Stimulated activated naive CD4-positive, alpha-beta T cell (primary cell): ENCODE data around the gene DGAT2.

Experiments used
- DNase-seq, 6 experiments: peaks; one replicate each; lab custom pipeline; 2025; lab: John Stamatoyannopoulos, UW

DGAT2 gene

DNA sequence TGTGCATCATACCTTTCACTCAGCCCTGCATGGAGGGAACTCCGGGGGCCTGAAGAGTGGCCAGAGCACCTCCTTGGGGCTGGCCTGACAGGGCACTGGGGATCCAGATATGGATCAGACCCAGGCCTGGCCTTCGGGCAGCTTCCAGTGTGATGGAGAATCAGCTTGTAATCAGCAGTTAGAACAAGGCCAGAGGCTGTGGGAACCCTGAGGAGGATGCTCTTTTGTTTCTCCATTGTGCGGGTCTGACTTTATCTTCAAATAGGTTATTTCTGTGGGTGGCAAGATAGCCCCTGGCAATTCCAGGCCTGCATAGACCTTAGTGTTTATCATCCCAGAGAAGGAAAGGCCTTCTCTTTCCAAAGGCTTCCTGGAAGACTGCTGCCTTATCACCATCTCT lies 12.3 kb downstream of the DGAT2 start:
- DNase-seq = no peak

DNA sequence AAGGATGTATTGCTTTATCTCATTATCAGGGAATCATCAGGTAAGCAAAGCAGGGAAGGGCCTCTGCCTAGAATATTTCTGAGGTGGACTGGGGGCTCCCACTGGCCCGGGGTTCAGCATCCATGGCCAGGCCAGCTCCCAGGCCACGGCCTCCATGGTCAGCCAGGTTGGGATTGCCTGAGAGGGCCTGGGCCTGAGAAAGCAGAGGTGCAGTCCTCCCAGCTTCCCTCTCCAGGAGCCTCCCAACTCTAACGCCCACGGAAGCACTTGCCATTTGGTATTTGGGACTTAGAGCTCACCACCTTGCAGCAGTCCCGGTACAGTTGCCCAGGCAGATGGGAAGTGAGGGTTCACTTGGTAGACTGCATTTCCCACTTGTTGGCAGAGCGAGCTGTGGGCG lies 12.7 kb downstream of the DGAT2 start:
- DNase-seq = no peak

DNA sequence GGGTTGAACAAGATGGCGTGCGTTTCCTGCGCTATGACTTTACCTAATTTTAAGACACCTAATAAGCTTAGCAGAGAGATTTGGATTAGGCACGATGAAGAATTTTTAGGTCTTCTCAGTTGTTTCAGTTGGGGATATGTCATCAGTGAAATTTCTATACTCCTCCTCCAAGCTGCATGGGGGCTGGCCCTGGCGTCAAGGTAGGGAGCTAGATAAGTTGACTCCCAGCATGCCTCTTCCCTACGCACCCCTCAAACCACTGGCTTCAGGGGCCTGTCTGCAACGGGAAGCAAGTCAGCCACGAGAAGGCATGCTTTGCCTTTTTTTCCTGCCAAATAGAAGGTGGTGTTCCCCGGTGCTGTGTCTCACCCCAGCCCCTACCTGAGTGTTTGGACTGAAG lies 13.3 kb downstream of the DGAT2 start:
- DNase-seq = no peak

DNA sequence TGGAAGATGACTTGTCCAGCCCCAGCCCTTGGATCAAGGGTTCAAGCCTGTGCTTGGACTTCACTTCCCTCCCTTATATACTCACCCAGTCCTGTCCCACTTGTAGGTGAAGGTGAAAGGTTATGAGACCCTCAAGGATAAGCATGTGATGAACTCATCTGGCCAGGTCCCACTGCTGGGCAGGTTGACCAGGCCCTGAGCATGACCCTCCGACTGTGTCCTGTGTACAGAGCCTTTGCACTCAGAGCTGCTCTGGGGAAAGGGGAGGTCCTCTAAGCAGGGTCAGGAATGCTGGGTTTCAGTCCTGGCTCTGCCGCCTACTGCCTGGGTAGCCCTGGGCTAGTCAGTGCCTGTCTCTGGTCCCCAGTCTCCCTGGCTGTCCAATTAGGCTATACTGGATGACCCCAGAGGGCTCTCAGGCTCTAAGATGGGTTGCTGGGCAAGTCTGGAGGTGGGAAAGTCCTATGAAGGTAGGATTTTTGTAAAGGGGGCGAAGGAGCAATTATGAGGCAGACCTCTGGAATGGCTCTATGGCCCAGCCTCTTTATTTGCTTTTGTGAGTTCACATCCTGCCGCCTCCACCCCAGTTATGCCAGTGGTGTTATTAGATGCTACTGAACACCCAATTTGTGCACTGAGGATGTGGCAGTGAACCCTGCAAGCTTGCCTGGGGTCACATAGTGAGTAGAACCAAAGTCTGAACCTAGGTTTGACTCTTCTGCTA lies 14.1 kb downstream of the DGAT2 start:
- DNase-seq = no peak

DNA sequence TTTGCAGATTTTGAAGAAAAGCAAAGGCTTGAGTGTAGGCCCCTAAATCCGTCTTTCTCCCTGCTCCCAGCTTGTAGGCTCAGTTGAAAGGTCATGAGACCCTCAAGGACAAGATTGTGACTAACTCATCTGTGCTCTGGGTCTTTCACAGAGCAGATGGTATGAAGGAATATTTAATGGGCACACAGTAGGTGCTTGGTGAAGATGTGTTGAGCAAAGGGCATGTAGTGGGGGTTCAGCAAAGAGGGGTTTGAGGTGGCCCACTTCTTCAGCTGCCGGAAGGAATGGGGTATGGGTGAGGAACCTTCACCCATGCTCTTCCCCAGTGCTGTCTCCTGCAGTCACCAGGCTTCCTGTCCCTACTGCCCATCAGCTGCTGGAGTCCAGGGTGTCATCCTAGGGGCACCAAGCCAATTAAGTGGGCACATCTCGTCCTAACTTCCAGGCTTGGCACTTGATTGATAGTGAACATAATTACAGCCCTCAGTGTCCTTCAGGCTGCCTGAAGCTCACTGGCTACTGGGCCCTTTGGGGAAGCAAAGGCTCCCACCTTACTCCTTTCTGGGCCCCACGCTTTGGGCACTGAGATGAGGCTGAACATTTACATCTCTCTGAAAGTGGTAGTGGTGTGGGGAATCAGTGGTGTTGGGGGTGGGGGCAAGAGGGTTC lies 15.0 kb downstream of the DGAT2 start:
- DNase-seq = no peak

DNA sequence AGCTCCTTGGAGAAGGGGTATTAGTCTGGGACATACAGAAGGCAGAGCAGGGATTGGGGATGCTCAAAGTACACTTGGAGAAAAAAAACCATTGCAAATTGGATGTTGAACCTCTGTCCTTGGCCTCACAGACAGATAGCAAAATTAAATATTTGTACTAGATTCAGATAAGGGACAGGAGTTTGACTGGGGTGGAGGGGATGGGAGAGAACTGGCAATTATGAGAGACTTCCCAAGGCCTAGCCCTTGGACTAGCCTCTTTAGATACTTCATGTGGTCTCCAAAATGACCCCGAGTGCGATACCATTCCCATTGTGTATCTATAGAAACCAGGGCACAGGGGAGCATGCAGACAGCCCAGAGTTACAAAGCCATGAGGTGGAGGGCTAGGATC lies 15.5 kb downstream of the DGAT2 start:
- DNase-seq = no peak

DNA sequence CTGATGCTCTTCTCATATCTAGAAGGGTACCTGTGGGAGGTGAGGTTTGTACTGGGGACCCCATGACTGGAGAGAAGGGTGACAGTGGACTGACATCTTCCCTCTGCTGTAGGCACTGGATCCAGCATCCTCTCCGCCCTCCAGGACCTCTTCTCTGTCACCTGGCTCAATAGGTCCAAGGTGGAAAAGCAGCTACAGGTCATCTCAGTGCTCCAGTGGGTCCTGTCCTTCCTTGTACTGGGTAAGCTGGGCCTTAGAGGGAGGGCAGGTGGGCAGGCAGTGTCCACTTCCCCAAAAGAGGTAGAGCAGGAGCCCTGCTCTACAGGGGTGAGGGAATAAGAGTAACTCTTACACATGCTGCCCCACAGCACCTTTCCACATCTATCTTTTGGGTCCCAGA lies 15.9 kb downstream of the DGAT2 start:
- DNase-seq = no peak

DNA sequence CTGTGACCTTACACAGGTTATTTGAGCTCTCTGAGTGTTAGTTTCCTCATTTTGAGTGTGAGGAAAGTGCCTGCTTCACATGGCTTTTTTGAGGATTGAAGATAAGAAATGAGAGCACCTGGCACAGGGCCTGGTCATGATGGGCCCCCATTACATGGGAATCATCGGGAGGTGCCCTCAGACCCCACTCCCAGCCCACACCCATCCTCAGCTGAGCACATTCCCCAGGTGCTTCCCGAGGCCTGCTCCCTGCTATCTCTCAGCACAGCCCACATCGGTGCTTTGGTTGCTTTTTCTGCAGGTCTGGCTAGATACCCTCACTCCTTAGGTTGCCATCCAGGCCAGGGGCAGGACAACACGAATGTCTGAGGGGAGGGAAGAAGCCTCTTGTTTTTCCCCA lies 16.6 kb downstream of the DGAT2 start:
- no peak for DNase-seq

DNA sequence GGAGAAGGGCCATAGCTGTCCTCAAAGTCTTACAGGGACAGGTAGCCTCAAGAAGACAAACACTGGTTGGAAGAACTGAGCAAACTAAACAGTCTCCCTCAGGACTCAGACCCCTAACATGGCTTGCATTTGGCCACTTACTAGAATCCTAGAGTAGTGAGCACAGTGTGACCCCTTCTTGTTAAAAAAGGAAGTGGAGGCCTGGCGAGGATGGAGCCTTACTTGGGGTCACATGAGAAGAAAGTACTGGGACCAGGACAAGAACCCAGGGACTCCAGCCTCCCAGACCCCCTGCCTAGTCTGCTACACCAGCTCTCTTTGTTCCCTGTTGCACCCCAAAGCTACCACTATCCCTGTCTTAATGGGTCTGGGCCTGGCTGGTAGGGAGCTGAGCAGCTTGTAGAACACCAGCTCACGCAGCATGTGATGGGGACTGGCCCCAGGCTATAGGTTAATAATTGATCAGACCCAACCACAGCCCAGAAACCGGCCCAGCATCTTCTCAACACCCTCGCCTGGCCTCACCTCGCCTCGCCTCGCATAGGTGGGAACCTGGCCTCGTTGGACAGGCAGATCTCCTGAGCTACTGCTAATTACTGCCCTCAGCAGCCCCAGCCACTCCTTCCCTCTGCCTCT lies 17.6 kb downstream of the DGAT2 start:
- no peak for DNase-seq

DNA sequence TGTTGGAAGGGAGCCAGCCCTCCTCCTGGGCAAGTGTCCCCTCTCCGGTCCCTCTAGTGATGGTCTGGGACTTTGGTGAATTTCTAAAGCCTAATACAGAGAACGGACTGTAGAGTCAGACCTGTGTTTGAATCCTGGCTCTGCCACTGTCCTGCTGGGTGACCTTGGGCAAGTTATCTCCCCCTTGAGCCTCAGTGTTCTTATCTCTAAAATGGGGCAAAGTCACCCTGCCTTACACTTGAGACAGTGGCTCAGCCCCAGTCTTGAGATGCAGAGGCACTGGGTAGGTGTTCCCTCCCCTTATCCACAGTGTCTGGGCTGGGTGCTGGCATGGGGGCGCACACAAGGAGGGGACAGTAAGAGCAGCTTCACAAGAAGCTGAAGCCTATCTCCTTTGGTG lies 20.9 kb downstream of the DGAT2 start:
- no peak for DNase-seq

DNA sequence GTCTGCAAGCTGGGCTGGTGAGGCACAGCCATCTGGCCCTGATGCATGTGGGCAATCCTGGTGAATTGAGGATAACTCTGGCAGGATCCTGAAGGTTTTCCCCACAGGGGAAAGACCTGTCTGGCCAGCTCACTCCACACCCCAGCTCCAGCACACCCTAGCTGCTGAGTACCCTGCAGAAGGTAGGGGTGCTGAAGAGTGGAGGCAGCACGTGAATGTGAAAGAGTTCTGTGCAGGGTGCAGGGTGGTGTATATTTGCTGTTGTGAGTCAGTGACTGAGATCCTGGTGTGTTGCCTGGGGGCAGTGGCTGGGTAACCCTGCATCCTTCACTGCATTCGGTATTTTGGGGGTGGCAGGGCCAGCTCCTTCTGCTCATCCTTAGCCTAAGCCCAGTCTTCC lies 22.4 kb downstream of the DGAT2 start:
- DNase-seq = no peak

DNA sequence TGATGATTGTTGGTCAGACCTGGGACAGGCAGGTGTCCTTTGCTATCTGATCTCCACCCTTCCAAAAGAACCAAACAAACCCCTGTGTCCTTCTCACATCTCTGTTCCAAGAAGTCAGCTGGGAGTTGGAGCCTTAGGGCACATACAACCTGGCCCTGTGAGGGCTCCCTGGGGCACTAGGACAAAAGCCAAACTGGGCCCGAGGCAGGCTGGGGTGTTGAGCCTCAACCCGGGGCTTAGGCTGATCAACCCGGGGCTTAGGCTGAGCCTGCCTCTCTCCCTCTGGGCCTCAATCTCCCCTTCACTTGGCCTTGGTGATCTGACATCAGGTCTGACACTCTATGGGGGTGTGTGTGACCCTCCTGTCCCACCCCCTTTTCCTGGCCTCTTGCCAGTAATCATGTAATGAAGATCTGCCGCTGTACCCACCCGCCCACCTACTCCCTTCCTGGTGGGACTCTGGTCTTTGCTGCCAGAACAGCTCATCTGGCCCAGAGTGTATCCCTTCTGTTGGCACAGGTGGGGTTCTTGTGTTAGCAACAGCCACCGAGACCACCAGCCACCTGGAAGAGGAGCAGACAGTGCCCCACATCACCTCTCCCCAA lies 23.7 kb downstream of the DGAT2 start:
- no peak for DNase-seq

DNA sequence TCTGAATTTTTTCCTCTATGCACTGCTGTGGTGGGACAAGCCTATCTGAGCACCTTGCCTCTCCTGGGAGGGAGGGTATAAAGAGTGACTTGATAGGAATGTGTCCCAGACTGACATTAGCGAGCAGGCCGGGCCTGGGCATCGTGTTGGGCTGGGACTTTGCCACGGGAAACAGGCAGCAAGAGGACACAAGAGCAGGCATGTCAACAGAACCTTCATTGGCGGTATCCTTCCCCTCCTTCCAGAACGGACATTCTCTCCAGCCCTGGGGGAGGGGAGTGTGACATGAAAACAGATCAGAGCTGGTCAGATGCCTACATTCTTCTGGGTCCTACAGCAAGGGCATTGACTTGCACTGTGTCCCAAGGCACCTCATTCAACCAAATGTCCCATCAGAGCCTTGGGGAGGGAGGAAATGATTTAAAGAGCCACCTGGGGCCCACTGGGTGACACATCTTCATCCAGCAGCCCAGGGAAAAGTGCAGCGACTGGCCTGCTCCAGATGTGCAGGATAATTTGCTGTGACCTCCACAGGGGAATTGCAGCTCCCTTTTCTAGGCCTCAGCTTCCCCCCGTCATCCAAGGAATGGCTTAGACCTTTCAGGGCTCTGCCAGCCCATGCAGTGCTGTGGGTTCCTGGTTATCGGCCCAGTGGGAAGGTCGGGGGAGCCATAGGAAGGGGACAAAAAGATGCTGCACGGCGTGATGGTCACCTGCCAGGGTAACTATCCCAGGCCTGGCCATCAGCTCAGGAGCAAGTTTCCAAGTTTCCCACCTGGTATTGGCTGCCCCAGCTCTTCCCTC lies 24.6 kb downstream of the DGAT2 start:
- no peak for DNase-seq

DNA sequence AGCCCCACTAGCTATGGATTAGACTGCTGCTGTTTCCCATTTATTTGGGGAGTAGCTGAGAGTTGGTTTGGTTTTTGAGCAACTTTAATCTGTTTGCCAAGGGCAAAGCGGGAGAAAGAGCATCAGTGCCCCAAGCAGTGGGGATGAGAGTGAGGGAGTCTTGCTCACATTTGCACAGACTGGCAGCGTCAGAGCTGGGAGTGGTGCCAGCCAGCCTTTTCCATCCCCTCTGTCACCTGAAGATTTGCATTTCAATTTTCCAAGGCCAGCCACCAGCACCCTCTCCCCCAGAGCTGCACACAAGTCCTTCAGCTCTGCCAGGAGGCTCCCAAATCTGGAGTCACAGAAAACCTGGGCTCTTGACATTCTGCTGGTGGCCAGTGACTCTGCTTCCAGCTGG lies 25.4 kb downstream of the DGAT2 start:
- DNase-seq = no peak

DNA sequence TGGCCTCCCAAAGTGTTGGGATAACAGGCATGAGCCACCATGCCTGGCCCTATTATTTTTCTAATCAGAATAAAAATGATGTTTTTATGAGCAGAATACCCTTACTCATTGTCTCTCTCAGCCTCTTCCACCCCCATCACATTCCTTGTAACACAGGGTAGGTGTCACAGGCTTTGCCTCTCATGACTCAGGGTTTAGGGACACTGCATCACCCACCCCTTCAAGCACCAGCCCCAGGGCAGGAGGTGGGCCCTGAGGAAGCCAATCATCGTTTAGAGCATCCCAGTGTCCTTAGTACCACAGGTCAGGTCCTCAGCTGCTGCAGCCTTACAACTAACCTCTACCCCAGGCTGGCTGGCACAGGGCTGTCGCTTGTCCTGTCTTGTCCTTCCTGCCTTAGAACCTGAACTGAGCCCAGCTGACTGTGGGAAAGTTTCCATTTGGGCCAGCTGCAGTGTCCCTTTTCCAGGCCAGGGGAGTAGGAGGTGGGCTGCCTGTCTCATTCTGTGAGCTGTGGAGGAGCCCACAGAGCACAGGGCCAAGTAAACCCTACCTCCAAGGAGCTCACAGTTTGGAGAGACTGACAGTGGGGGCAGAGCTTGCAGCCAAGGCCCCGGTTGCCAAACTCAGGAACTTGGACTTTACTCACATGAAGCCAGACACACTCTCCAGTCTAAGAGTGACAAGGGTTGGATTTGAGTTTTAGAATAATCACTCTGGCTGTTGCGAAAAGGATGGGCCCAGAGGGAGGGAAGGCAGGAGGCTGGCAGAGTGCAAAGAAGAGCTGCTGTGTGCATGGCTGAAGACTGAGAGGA lies 26.9 kb downstream of the DGAT2 start:
- no peak for DNase-seq

DNA sequence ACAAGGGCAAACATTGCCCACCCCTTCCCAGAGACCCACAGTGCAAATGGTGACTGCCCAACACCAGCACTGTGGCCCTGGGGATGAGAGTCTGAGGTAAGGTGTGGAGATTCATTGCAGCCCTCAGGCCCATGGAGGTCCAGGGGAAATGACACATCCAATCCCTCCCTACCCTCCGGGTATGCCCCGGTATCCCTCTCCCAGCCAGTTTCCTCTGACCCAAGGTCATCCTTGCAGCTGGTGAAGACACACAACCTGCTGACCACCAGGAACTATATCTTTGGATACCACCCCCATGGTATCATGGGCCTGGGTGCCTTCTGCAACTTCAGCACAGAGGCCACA lies 27.5 kb downstream of the DGAT2 start:
- DNase-seq = no peak

DNA sequence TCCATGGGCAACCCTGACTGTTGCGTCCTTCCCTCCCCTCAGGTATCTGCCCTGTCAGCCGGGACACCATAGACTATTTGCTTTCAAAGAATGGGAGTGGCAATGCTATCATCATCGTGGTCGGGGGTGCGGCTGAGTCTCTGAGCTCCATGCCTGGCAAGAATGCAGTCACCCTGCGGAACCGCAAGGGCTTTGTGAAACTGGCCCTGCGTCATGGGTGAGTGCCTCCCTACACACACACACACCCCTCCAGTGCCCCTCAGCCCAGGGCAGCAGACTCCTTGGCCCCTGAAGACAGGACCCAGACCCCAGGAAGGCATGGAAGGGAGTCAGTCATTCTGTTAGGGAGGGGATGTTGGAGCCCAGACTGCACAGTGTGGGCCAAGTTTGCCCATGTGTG lies 28.5 kb downstream of the DGAT2 start:
- DNase-seq = no peak

DNA sequence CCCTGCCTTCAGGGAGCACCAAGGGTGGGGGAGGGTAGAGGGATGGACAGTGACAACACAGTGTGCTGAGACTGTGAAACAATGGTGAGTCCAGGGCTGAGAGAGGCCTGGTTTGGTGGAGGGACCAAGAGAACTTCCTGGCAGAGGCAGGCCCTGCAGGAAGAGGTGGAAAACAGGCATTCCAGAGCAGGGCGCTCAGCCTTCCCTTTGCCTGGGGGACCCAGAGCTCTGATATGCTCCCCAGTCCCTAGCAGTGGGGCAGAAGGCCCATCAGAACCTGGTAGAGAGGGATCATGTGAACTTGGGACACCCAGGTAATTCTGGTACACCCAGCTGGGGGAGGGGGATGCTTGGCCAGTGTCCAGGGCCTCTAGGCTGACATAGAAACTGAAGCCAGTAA lies 29.2 kb downstream of the DGAT2 start:
- DNase-seq = no peak

DNA sequence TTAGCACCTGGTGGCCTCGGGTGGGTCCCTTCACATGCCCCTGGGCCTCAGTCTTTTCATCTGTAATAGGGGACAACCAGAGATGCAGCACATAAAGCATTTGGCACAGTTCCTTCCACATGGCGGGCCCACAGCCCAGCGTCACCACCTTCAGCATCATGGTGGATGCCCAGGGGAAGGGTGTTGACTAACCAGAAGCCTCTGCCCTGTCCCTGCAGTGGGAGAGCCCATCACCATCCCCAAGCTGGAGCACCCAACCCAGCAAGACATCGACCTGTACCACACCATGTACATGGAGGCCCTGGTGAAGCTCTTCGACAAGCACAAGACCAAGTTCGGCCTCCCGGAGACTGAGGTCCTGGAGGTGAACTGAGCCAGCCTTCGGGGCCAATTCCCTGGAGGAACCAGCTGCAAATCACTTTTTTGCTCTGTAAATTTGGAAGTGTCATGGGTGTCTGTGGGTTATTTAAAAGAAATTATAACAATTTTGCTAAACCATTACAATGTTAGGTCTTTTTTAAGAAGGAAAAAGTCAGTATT lies 31.6 kb downstream of the DGAT2 start:
- DNase-seq = no peak

DNA sequence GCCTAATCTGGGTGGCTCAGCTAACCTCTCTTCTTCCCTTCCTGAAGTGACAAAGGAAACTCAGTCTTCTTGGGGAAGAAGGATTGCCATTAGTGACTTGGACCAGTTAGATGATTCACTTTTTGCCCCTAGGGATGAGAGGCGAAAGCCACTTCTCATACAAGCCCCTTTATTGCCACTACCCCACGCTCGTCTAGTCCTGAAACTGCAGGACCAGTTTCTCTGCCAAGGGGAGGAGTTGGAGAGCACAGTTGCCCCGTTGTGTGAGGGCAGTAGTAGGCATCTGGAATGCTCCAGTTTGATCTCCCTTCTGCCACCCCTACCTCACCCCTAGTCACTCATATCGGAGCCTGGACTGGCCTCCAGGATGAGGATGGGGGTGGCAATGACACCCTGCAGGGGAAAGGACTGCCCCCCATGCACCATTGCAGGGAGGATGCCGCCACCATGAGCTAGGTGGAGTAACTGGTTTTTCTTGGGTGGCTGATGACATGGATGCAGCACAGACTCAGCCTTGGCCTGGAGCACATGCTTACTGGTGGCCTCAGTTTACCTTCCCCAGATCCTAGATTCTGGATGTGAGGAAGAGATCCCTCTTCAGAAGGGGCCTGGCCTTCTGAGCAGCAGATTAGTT lies 32.3 kb downstream of the DGAT2 start:
- no peak for DNase-seq
